Prostate gland (tissue), 2 donors: ENCODE measurements around the gene FBH1.

Experiments
- CTCF ChIP-seq, 4 experiments: fragments of 200-600 bp in 2 of 4; fragments of 450-650 bp in 2 of 4; sonication (generic) in 2 of 4; IDR thresholded peaks; 1 replicate in 3 of 4; 2 replicates in 1 of 4; pipeline ENCODE4 v1.5.1; 2016 to 2019; ENCODE audit warnings: antibody characterized with exemption in 4 of 4, mild to moderate bottlenecking in 2 of 4, moderate library complexity in 2 of 4
- POLR2A ChIP-seq: fragments of 450-650 bp; IDR thresholded peaks from one replicate; pipeline ENCODE4 v1.6.1; 2016; ENCODE audit warnings: antibody characterized with exemption, mild to moderate bottlenecking

DNA sequence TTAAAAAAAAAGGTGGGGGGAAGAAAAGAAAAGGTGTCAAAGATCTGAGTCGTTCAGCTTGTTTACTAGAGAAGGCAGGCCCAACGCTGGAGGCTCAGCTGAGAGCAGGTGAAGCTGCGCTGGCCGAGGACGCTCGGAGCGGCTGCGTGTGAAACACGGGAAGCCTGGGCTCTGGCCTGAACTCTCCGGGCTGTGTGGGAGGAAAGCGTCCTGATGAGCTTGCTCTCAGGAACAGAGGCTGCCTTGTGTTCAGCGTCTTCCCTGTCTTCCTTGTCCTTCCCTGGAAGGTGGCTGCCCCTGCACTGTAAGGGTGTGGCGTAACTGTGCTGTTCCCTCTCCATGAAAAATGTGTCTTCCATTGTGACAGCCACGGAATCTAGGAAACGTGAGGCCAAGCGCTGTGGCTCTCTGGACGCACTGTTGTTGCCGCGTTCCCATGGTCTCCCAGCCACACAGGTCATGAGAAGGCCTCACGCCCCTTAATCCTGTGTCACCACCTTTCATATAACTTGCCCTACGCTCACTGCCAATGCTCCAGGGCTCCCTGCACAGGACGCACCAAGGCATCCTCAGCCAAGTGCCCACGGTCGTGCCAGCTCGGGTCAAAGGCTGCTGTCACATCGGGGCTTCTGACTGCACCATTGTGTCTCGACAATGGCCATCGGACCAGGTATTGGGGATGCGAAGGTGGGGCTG is 71.5 kb downstream of the FBH1 start:
- no peak for TF ChIP-seq CTCF (IDR thresholded peaks at IDR 0.05)
- no peak for TF ChIP-seq POLR2A
